Astrocyte of the spinal cord (primary cell): Measurements from ENCODE around the gene AURKAIP1.
"Not testable (repeated sequence)": the region's sequence is repeated elsewhere in the genome, so short reads cannot be mapped to it uniquely, and the experiment has no call there.

Experiments used
- DNase-seq: peaks from one replicate; pipeline ENCODE4 v3.0.0; 2011; ENCODE audit warnings: low read depth, low spot score
- H3K4me3 ChIP-seq: 2 replicates; pipeline ENCODE4 v1.5.1; 2011; ENCODE audit warnings: low read depth, mild to moderate bottlenecking, low read length, moderate library complexity
- in situ Hi-C: cut with HindIII; loops from 2 replicates; pipeline ENCODE4 v1.10.0; 2017; ENCODE audit warnings: low sequenced_read_pairs
- TF ChIP-seq, protein P1 (sequence below): IDR thresholded peaks from 2 replicates; pipeline ENCODE4 v1.5.1; 2012; ENCODE audit warnings: low read depth, mild to moderate bottlenecking, low read length, inconsistent platforms

The AURKAIP1 gene

DNA sequence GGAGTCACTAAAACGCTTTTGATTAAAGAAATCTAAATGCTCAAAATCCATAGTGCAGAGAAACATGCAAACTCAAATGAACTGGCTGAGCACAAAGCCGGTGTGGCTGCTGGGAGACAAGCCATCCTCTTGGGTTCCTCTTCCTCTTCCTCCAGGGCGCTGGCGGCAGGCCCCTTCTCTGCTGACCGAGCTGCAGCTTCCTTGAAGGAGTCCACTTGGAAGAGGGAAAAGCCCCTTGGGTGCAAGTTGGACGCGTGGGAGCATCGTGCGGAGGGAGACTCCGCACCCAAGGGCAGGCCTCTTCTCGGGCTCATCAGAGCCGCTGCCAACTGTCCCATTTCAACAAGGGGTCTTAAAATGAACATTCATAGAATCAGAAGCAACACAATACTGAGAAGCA is 16.2 kb upstream of the AURKAIP1 start:
- no peak for DNase-seq
- TF ChIP-seq, protein P1, sequence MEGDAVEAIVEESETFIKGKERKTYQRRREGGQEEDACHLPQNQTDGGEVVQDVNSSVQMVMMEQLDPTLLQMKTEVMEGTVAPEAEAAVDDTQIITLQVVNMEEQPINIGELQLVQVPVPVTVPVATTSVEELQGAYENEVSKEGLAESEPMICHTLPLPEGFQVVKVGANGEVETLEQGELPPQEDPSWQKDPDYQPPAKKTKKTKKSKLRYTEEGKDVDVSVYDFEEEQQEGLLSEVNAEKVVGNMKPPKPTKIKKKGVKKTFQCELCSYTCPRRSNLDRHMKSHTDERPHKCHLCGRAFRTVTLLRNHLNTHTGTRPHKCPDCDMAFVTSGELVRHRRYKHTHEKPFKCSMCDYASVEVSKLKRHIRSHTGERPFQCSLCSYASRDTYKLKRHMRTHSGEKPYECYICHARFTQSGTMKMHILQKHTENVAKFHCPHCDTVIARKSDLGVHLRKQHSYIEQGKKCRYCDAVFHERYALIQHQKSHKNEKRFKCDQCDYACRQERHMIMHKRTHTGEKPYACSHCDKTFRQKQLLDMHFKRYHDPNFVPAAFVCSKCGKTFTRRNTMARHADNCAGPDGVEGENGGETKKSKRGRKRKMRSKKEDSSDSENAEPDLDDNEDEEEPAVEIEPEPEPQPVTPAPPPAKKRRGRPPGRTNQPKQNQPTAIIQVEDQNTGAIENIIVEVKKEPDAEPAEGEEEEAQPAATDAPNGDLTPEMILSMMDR: no peak
- in situ Hi-C loops: no loop called here
- no peak overlapping the region for H3K4me3 ChIP-seq

- no peak for DNase-seq
- TF ChIP-seq, protein P1: no peak
- in situ Hi-C loops: no loop called here
- no peak overlapping the region for H3K4me3 ChIP-seq
Measured at GRCh38 chr1:1390675-1391074, 15.7 kb upstream of the AURKAIP1 start.

GRCh38 chr1:1388078-1388472 is 13.1 kb upstream of the AURKAIP1 start:
- in situ Hi-C loops: no loop called here
- TF ChIP-seq, protein P1: no peak
- DNase-seq: no peak
- H3K4me3 ChIP-seq: no peak overlapping the region

GRCh38 chr1:1387098-1388077 is 12.4 kb upstream of the AURKAIP1 start:
- H3K4me3 ChIP-seq: no peak overlapping the region
- no peak for DNase-seq
- TF ChIP-seq, protein P1: no peak
- in situ Hi-C loops: no loop called here

DNA sequence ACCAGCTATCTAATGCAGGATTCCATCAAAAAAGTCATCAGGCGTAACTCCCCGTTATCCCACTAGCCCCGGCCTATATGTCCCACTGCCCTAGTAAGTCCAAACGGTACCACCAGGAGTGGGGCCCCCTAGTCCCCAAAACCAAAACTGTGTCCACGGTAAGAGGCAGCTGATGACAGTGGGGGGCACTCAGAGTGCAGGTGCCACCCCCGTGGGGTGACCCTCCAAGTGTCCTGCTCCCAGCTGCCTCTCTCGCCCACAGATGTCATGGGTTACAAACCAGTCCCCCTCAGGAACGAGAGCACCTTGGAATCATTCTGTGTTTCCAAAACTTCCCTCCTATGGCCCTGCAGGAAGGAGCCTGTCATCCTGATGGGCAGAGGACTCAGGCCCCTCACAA is 10.9 kb upstream of the AURKAIP1 start:
- TF ChIP-seq, protein P1: no peak
- in situ Hi-C loops: no loop called here
- no peak overlapping the region for H3K4me3 ChIP-seq
- no peak for DNase-seq

DNA sequence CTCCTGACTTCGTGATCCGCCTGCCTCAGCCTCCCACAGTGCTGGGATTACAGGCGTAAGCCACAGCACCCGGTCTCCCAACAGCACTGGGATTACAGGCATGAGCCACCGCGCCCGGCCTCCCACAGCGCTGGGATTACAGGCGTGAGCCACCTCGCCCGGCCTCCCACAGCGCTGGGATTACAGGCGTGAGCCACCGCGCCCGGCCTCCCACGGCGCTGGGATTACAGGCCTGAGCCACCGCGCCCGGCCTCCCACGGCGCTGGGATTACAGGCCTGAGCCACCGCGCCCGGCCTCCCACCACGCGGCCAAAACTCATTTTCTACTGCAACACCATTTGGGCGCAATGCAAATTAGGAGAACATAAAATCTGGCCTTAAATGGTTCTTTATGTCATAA is 10.3 kb upstream of the AURKAIP1 start:
- DNase-seq, in situ Hi-C loops, H3K4me3 ChIP-seq: not testable (repeated sequence)

DNA sequence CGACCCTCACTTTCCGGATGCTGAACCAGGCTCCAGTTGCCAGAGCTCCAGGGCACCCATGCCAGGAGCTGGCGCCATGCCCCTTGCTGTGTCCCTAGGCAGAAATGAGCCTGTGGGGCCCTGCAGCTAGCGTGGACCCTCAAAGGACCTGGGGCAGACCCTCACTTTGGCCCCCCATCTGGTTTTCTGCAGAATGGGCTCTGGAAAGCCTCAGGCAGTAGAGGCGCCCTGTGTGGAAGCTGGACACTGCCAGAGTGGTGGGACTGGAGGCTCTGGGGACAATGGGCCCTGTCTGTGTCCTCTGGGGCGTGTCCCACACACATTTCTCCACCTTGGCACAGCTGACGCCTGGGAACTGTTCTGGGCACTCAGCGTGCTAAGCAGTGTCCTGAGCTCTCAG is 6.3 kb upstream of the AURKAIP1 start:
- TF ChIP-seq, protein P1: no peak
- no peak overlapping the region for H3K4me3 ChIP-seq
- in situ Hi-C loops: no loop called here
- DNase-seq: no peak
